MM.1S (cell line): Measurements from ENCODE around the gene PXMP2.

Experiments used
- DNase-seq: peaks from one replicate; pipeline ENCODE4 v3.0.0-alpha.2; 2015
- H2AFZ ChIP-seq: fragments of 300-600 bp; sonication (generic); 2 replicates; pipeline ENCODE4 v1.6.0; 2016; ENCODE audit warnings: antibody characterized with exemption, low read length
- H3F3A ChIP-seq: fragments of 300-600 bp; sonication (generic); 2 replicates; pipeline ENCODE4 v1.6.1; 2016; ENCODE audit warnings: mild to moderate bottlenecking, antibody characterized with exemption, low read length, moderate library complexity, mixed read lengths; ENCODE audit not compliant: insufficient read depth
- H3K27ac ChIP-seq: fragments of 300-600 bp; sonication (generic); 2 replicates; pipeline ENCODE4 v1.5.1; 2016; ENCODE audit warnings: mild to moderate bottlenecking, low read length
- H3K27me3 ChIP-seq: fragments of 300-600 bp; sonication (generic); replicated peaks from 2 replicates; pipeline ENCODE4 v1.6.0; 2016; ENCODE audit warnings: low read length; ENCODE audit not compliant: insufficient read depth
- H3K36me3 ChIP-seq: fragments of 300-600 bp; sonication (generic); replicated peaks from 2 replicates; pipeline ENCODE4 v1.6.1; 2016; ENCODE audit warnings: mild to moderate bottlenecking, low read length, mixed read lengths; ENCODE audit not compliant: insufficient read depth
- H3K4me1 ChIP-seq: fragments of 300-600 bp; sonication (generic); 2 replicates; pipeline ENCODE4 v1.6.1; 2016; ENCODE audit warnings: low read length, mixed read lengths
- H3K4me2 ChIP-seq: fragments of 300-600 bp; sonication (generic); 2 replicates; pipeline ENCODE4 v1.6.0; 2016; ENCODE audit warnings: low read depth, low read length
- H3K4me3 ChIP-seq: fragments of 300-600 bp; sonication (generic); 2 replicates; pipeline ENCODE4 v1.5.1; 2016; ENCODE audit warnings: low read length, mixed read lengths
- H3K79me2 ChIP-seq: fragments of 300-600 bp; sonication (generic); 2 replicates; pipeline ENCODE4 v1.6.1; 2016; ENCODE audit warnings: mixed run types, low read length, mixed read lengths
- H3K9ac ChIP-seq: fragments of 300-600 bp; sonication (generic); 2 replicates; pipeline ENCODE4 v1.6.1; 2016; ENCODE audit warnings: low read length, mixed read lengths
- H3K9me2 ChIP-seq: fragments of 300-600 bp; sonication (generic); replicated peaks from 2 replicates; pipeline ENCODE4 v1.6.1; 2016; ENCODE audit warnings: mild to moderate bottlenecking, low read length, mixed read lengths; ENCODE audit not compliant: insufficient read depth
- H3K9me3 ChIP-seq: fragments of 300-600 bp; sonication (generic); replicated peaks from 2 replicates; pipeline ENCODE4 v1.6.1; 2016; ENCODE audit warnings: mild to moderate bottlenecking, low read length, mixed read lengths; ENCODE audit not compliant: insufficient read depth
- H4K20me1 ChIP-seq: fragments of 300-600 bp; sonication (generic); 2 replicates; pipeline ENCODE4 v1.6.1; 2016; ENCODE audit warnings: mild to moderate bottlenecking, low read length, moderate library complexity, mixed read lengths; ENCODE audit not compliant: insufficient read depth
- CTCF ChIP-seq: fragments of 300-600 bp; sonication (generic); IDR thresholded peaks from 2 replicates; pipeline ENCODE4 v1.5.1; 2016; ENCODE audit warnings: antibody characterized with exemption, low read length, mixed read lengths
- EZH2 ChIP-seq: fragments of 300-600 bp; sonication (generic); optimal IDR thresholded peaks from 2 replicates; pipeline ENCODE3; 2017; ENCODE audit warnings: low read depth, mild to moderate bottlenecking, antibody characterized with exemption, low read length, mixed read lengths
- EZH2phosphoT487 ChIP-seq: fragments of 300-600 bp; sonication (generic); IDR thresholded peaks from 2 replicates; pipeline ENCODE4 v1.6.1; 2018; ENCODE audit warnings: antibody characterized with exemption, low read length

The PXMP2 gene

DNA sequence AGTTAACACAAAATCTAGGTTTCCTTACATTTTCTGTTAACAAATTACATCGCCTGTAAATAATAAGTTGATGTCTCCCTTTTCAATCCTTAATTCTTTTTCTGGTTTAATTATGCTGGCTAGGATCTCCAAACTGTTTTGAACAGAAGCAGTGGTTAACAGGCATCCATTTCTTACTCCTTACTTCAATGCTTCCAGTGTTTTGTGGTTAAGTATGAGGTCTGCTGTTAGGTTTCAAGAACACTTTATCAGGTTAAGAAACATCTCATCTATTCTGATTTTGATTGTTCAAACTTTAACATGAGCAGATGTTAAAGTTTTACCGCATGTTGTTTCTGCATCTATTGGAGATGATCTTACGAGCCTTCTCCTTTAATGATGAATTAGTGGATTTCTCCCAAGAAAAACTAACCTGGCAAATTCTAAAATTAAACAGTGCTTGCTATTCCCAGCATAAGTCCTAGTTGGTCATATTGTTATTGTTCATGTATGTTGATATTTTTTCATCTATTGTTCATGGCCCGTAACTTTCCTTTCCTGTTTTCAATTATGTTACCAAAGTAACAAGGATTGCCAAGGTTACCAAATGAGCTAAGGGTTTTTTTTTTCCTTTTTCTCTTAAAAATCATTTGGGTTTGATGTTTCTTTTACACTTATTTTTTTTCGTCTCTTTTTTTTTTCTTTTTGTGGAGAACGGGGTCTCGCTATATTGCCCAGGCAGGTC is 33.7 kb upstream of the PXMP2 start:
- Histone ChIP-seq H3K9me3 (no peaks in the 10 kb centered on the region), H3K4me1 (no peaks in the 10 kb centered on the region), H3K4me3 (no peak overlapping the region), H3K9me2 (no peaks in the 10 kb centered on the region), H4K20me1 (no peaks in the 10 kb centered on the region), H3K4me2 (no peak overlapping the region), H3K27me3 (no peaks in the 10 kb centered on the region), H3F3A (no peaks in the 10 kb centered on the region), H3K36me3 (no peaks in the 10 kb centered on the region), H3K9ac (no peak overlapping the region), H2AFZ (no peak overlapping the region), H3K79me2 (no peaks in the 10 kb centered on the region), H3K27ac (no peak overlapping the region)
- TF ChIP-seq EZH2phosphoT487 (no peak), CTCF (no peak), EZH2 (no peak)
- DNase-seq, result no peak

- Histone ChIP-seq H3K9ac (no peak overlapping the region), H3K4me1 (no peaks in the 10 kb centered on the region), H3K36me3 (no peaks in the 10 kb centered on the region), H3K27ac (no peak overlapping the region), H3K79me2 (no peaks in the 10 kb centered on the region), H3F3A (no peaks in the 10 kb centered on the region), H4K20me1 (no peaks in the 10 kb centered on the region), H3K4me3 (no peak overlapping the region), H3K4me2 (no peak overlapping the region), H2AFZ (no peak overlapping the region), H3K9me2 (no peaks in the 10 kb centered on the region), H3K9me3 (no peaks in the 10 kb centered on the region), H3K27me3 (no peaks in the 10 kb centered on the region)
- TF ChIP-seq CTCF (no peak), EZH2 (no peak), EZH2phosphoT487 (no peak)
- no peak for DNase-seq
These were observed 30.2 kb upstream of the PXMP2 start for GRCh38 chr12:132657004-132657727.

GRCh38 chr12:132658149-132658894 is 29.1 kb upstream of the PXMP2 start:
- no peak for DNase-seq
- Histone ChIP-seq H3K4me3 (no peak overlapping the region), H3K27me3 (no peaks in the 10 kb centered on the region), H3K9ac (no peak overlapping the region), H3K9me3 (no peaks in the 10 kb centered on the region), H3K79me2 (no peaks in the 10 kb centered on the region), H2AFZ (no peak overlapping the region), H3K4me1 (no peaks in the 10 kb centered on the region), H4K20me1 (no peaks in the 10 kb centered on the region), H3K9me2 (no peaks in the 10 kb centered on the region), H3F3A (no peaks in the 10 kb centered on the region), H3K36me3 (no peaks in the 10 kb centered on the region), H3K4me2 (no peak overlapping the region), H3K27ac (no peak overlapping the region)
- TF ChIP-seq EZH2 (no peak), EZH2phosphoT487 (no peak)
